ENCODE data around the gene IQSEC1.

Gene IQSEC1

DNA sequence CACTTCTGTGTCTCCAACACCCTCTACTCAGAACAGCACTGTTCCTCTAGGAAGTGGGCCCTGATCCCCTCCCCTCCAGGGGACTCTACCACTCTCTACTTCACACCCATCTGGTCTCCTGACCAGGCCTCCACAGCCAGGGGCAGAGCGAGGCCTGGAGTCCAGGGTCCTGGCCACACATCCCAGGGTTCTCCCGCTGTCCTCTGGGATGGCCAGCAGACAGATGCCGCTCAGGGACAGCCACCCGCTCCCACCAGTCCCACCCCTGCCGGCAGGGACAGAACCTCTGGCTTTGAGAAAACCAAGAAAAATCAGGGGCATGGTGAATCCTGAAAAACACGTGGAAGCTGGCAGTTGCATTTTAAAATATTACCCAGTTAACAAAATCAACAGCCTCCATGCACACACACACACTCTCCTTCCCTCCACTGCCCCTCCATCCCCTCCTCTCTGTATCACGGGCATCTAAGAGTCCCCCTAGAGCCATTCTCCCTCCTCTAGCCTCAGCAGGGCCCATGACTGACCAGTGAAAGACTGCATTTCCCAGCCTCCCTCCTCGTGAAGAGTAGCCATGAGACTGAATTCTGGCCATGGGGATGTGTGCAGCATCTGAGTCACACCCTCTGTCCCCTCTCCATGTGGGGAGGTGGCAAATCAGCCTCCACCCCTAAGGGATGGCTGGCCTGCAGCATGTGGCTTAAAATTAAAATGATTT is 32.1 kb upstream of the IQSEC1 start:
- TF ChIP-seq, protein P1, sequence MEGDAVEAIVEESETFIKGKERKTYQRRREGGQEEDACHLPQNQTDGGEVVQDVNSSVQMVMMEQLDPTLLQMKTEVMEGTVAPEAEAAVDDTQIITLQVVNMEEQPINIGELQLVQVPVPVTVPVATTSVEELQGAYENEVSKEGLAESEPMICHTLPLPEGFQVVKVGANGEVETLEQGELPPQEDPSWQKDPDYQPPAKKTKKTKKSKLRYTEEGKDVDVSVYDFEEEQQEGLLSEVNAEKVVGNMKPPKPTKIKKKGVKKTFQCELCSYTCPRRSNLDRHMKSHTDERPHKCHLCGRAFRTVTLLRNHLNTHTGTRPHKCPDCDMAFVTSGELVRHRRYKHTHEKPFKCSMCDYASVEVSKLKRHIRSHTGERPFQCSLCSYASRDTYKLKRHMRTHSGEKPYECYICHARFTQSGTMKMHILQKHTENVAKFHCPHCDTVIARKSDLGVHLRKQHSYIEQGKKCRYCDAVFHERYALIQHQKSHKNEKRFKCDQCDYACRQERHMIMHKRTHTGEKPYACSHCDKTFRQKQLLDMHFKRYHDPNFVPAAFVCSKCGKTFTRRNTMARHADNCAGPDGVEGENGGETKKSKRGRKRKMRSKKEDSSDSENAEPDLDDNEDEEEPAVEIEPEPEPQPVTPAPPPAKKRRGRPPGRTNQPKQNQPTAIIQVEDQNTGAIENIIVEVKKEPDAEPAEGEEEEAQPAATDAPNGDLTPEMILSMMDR (IDR thresholded peaks at IDR 0.05) = no peak

DNA sequence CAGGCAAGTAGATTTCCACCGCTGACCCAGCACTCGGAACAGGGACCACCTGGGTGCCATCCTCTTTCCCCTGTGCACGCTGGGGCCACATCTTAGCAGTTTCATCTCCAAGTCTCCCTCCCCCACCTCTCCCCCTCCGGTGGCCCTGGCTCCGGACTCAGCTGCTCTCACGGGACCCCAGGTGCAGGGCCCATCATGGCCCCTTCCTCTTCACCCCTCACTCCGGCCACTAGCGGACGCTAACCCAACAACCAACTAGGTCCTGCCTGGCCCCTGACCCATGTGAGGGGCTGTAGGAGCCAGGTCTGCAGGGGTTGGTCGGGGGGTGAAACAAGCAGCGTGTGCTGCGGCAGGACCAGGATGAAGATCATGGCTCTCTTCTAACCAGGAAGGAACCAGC is 31.3 kb upstream of the IQSEC1 start:
- TF ChIP-seq, protein P1 (IDR thresholded peaks at IDR 0.05) = no peak

GRCh38 chr3:13103416-13104058 is 30.3 kb upstream of the IQSEC1 start:
- TF ChIP-seq, protein P1 (IDR thresholded peaks at IDR 0.05) = no peak

DNA sequence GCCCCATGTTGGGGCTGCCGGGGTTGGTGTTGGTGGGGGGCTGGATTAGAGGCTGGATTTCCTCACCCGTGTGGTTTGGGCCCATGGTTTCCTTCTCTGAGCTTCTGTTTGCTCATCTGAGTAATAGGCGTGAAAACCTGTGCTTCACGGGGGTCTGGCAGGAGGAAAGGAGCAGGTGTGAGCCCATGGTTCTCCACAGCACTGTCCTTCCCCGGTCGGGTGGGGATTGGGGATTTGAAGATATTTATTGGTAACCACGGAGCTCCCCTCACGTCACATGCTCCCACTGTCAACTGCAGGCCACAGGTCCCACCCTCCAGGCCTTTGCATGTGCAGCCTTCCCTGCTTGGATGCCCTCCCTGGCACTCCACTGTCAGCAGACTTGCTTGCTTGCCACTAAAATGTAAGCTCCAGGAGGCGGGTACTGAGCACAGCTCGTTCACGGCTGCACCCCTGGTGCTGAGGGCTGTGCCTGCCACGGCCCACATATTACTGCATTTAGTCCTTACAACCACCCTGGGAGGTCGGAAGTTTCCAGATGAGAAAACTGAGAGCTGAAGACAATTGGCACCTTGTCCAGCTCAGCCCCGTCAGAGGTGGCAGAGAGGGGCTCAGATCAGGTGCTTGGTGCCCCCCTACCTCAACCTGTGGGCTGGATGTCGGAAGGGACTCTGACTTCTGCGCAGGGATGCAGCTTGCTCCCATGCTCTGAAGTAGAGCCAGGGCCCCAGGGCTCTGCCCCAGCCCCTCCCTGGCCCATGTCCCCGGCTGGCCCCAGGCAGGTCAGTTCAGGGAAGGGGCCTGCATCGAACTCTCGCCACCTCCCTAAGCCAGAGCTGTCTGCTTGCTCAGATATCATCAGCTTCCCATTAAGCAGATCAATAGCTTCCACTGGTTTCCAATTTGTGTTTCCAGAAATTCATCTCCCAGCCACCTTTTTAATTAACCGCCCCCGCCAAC is 29.4 kb upstream of the IQSEC1 start:
- TF ChIP-seq, protein P1 (IDR thresholded peaks at IDR 0.05) = no peak

- TF ChIP-seq, protein P1 (IDR thresholded peaks at IDR 0.05) = no peak
Measured at GRCh38 chr3:13099707-13100106, 26.5 kb upstream of the IQSEC1 start.

GRCh38 chr3:13098192-13098988 is 25.2 kb upstream of the IQSEC1 start:
- TF ChIP-seq, protein P1 (IDR thresholded peaks at IDR 0.05) = no peak

- TF ChIP-seq, protein P1 (IDR thresholded peaks at IDR 0.05) = no peak
Measured at GRCh38 chr3:13096356-13096755, 23.1 kb upstream of the IQSEC1 start.
